Measurements from ENCODE around the gene DUS1L. TPM values are rescaled to one million over a fixed set of nuclear protein-coding genes. Genes with fewer than 3 reads are reported as not detected.
A peak's percentile ranks its signal among the peaks of the same experiment; 100 is the strongest.

The DUS1L gene
- polyA plus RNA-seq, 1 of the 3 experiments (the other 2 are of a cell fraction) = 163 TPM

DNA sequence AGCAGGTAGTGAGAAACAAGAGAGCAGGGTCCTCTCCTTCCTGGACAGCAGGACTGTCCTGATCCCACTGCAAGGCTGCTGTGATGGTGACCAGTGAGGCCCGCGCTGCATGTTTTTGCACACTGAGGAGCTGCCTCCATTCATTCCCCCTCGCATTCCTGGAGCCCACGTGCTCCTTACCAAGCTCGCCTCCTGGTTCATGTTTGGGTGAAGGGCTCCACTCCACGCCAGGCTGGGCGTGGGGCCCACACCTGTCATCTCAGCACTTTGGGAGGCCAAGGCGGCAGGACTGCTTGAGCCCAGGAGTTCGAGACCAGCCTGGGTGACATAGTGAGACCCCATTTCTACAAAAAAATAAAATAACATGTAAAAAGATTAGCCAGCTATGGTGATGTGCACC lies 47.8 kb upstream of the DUS1L start (continued):
- TF ChIP-seq, protein P1, sequence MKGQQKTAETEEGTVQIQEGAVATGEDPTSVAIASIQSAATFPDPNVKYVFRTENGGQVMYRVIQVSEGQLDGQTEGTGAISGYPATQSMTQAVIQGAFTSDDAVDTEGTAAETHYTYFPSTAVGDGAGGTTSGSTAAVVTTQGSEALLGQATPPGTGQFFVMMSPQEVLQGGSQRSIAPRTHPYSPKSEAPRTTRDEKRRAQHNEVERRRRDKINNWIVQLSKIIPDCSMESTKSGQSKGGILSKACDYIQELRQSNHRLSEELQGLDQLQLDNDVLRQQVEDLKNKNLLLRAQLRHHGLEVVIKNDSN (IDR thresholded peaks at IDR 0.05; ENCODE audit: borderline replicate concordance, low read depth) = no peak

DNA sequence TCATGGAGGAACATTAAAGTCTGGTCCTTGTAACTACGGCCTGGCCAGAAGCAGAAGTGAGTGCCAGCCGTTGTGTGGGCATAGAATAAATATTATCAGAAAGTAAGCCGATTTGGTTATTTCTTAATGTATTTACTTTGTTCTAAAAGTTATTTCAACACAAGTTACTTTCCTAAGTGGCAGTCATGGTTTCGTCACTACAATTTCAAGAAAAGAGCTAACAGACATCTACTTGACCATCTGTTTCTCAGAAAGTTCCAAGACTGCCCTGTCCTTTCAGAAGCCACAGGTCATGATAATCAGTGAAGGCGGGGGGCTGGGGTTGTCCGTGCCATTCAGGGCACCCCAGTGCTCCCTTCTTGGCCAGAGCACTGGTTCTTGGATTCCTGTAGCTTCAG lies 47.3 kb upstream of the DUS1L start:
- ChIA-PET CTCF (interaction anchor here (1.4 to 2.0 kb wide), 4 partner anchors 41 to 153 kb away, joined by 3 to 9 read pairs (median 6); partner anchors contain the start of gene DCXR), POLR2A (no interaction called here)
- Histone ChIP-seq H3K9me2 (no peaks in the 10 kb centered on the region), H3K9me3 (no peaks in the 10 kb centered on the region), H3K4me3 (ENCODE audit: low read depth in 2 of 2, low read length in 1 of 2) (no peak overlapping the region), H3F3A (replicated peaks; ENCODE audit: insufficient read depth) (peaks cover 7% of the 10 kb centered on the region), H3K27me3 (ENCODE audit: insufficient read depth) (no peaks in the 10 kb centered on the region), H3K4me2 (no peak overlapping the region), H3K4me1 (ENCODE audit: control insufficient read depth in 1 of 2, insufficient read depth in 2 of 2, low read depth in 1 of 2, low read length in 1 of 2) (no peaks in the 10 kb centered on the region; a peak in 1 of 4 replicates), H3K36me3 (replicated peaks in 1 of 2; ENCODE audit: control insufficient read depth in 1 of 2, insufficient read depth in 2 of 2, low read length in 1 of 2) (peaks cover 13 to 17% of the 10 kb centered on the region in 2 experiments), H3K27ac (ENCODE audit: low read depth in 2 of 2, low read length in 1 of 2) (no peak overlapping the region), H3K79me2 (ENCODE audit: insufficient read depth) (no peaks in the 10 kb centered on the region), H2AFZ (ENCODE audit: low read depth) (no peak overlapping the region), H3K9ac (no peak overlapping the region), H4K20me1 (ENCODE audit: insufficient read depth) (no peaks in the 10 kb centered on the region)
- TF ChIP-seq ELF1 (IDR thresholded peaks at IDR 0.05) (no peak), MEF2A (IDR thresholded peaks at IDR 0.05; ENCODE audit: borderline replicate concordance, low read depth) (no peak), FOXM1 (IDR thresholded peaks at IDR 0.05; ENCODE audit: low read depth) (no peak), NRF1 (IDR thresholded peaks at IDR 0.05; ENCODE audit: low read depth, low read length) (no peak), GABPA (IDR thresholded peaks at IDR 0.05; ENCODE audit: low read depth) (no peak), FOXJ3 (CRISPR knock-in tag; IDR thresholded peaks at IDR 0.05) (no peak)
- TF ChIP-seq, protein P2, sequence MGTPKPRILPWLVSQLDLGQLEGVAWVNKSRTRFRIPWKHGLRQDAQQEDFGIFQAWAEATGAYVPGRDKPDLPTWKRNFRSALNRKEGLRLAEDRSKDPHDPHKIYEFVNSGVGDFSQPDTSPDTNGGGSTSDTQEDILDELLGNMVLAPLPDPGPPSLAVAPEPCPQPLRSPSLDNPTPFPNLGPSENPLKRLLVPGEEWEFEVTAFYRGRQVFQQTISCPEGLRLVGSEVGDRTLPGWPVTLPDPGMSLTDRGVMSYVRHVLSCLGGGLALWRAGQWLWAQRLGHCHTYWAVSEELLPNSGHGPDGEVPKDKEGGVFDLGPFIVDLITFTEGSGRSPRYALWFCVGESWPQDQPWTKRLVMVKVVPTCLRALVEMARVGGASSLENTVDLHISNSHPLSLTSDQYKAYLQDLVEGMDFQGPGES (IDR thresholded peaks at IDR 0.05; ENCODE audit: low read depth, low read length) = no peak
- TF ChIP-seq, protein P3, sequence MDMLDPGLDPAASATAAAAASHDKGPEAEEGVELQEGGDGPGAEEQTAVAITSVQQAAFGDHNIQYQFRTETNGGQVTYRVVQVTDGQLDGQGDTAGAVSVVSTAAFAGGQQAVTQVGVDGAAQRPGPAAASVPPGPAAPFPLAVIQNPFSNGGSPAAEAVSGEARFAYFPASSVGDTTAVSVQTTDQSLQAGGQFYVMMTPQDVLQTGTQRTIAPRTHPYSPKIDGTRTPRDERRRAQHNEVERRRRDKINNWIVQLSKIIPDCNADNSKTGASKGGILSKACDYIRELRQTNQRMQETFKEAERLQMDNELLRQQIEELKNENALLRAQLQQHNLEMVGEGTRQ (IDR thresholded peaks at IDR 0.05; ENCODE audit: borderline replicate concordance, low read depth, low read length) = no peak
- TF ChIP-seq, protein P4, sequence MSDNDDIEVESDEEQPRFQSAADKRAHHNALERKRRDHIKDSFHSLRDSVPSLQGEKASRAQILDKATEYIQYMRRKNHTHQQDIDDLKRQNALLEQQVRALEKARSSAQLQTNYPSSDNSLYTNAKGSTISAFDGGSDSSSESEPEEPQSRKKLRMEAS (IDR thresholded peaks at IDR 0.05; ENCODE audit: low read depth) = no peak
- DNase-seq = no peak
- WGBS (ENCODE audit: low lambda C conversion rate) = 89% methylated on average over 6 of the region's 6 CpGs

DNA sequence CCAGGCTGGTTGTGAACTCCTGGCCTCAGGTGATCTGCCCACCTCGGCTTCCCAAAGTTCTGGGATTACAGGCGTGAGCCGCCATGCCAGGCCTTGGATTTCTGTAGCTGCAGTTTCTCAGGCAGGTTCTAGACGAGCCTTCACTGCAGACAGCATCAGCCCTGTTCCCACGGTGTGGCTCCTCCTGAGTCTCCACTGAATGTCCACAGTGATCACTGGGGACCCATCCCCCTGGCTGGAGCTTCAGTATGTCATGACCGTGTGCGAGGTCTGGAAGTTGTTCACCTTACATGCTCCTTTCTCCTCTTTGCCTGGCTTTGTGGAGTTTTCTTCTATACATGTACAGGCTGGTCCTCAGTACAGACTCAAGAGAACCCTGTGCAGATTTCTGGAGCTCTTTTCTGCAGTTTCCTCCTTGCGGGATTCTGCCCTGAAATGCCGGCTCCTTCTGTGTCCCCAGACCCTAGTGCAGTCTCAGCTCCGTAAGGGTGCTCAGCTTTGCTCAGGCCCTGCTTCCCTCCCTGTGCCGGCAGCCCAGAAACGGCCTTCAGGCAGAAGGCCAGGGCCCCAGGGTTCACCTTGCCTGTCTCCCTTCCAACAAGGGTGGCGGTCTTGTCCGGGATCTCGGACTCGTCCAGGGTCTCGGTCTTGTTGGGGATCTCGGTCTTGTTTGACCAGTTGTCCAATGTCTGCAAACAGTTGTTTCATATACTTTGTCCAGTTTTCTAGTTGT lies 46.7 kb upstream of the DUS1L start:
- Histone ChIP-seq H3K27ac (ENCODE audit: low read depth in 2 of 2, low read length in 1 of 2) (no peak overlapping the region), H3F3A (replicated peaks; ENCODE audit: insufficient read depth) (peaks cover 7% of the 10 kb centered on the region), H3K27me3 (ENCODE audit: insufficient read depth) (no peaks in the 10 kb centered on the region), H3K9ac (no peak overlapping the region), H3K4me3 (ENCODE audit: low read depth in 2 of 2, low read length in 1 of 2) (no peak overlapping the region), H2AFZ (ENCODE audit: low read depth) (no peak overlapping the region), H4K20me1 (ENCODE audit: insufficient read depth) (no peaks in the 10 kb centered on the region), H3K4me2 (no peak overlapping the region), H3K79me2 (ENCODE audit: insufficient read depth) (no peaks in the 10 kb centered on the region), H3K9me2 (no peaks in the 10 kb centered on the region), H3K9me3 (no peaks in the 10 kb centered on the region), H3K4me1 (ENCODE audit: control insufficient read depth in 1 of 2, insufficient read depth in 2 of 2, low read depth in 1 of 2, low read length in 1 of 2) (peaks cover 0 to 6% of the 10 kb centered on the region in 2 experiments; a peak in 1 of 4 replicates), H3K36me3 (replicated peaks in 1 of 2; ENCODE audit: control insufficient read depth in 1 of 2, insufficient read depth in 2 of 2, low read length in 1 of 2) (peaks cover 13 to 17% of the 10 kb centered on the region in 2 experiments)
- peak; percentile 27 for DNase-seq
- WGBS (ENCODE audit: low lambda C conversion rate) = 96% methylated on average over 16 of the region's 18 CpGs
- ChIA-PET POLR2A (no interaction called here), CTCF (interaction anchor here (1.3 to 2.0 kb wide), 5 partner anchors 10 to 153 kb away, joined by 3 to 7 read pairs (median 4); partner anchors contain the start of gene DCXR)
- TF ChIP-seq NRF1 (IDR thresholded peaks at IDR 0.05; ENCODE audit: low read depth, low read length) = no peak
- TF ChIP-seq, protein P4 (IDR thresholded peaks at IDR 0.05; ENCODE audit: low read depth) = no peak
- no peak for TF ChIP-seq RXRA (IDR thresholded peaks at IDR 0.05; ENCODE audit: borderline replicate concordance, low read depth)
- TF ChIP-seq EZH2phosphoT487 (IDR thresholded peaks at IDR 0.05; ENCODE audit: borderline replicate concordance, low read depth) = no peak
- TF ChIP-seq, protein P5, sequence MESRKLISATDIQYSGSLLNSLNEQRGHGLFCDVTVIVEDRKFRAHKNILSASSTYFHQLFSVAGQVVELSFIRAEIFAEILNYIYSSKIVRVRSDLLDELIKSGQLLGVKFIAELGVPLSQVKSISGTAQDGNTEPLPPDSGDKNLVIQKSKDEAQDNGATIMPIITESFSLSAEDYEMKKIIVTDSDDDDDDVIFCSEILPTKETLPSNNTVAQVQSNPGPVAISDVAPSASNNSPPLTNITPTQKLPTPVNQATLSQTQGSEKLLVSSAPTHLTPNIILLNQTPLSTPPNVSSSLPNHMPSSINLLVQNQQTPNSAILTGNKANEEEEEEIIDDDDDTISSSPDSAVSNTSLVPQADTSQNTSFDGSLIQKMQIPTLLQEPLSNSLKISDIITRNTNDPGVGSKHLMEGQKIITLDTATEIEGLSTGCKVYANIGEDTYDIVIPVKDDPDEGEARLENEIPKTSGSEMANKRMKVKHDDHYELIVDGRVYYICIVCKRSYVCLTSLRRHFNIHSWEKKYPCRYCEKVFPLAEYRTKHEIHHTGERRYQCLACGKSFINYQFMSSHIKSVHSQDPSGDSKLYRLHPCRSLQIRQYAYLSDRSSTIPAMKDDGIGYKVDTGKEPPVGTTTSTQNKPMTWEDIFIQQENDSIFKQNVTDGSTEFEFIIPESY (IDR thresholded peaks at IDR 0.05; ENCODE audit: borderline replicate concordance, low read depth) = no peak
- no peak for TF ChIP-seq MEF2A (IDR thresholded peaks at IDR 0.05; ENCODE audit: borderline replicate concordance, low read depth)
- TF ChIP-seq SMC3 (IDR thresholded peaks at IDR 0.05; ENCODE audit: low read depth, low read length) = no peak
- TF ChIP-seq GATA2 (CRISPR knock-in tag; IDR thresholded peaks at IDR 0.05) = no peak
- TF ChIP-seq RCOR1 (IDR thresholded peaks at IDR 0.05; ENCODE audit: low read length) = no peak
- TF ChIP-seq TAF1 (IDR thresholded peaks at IDR 0.05; ENCODE audit: borderline replicate concordance, low read depth, low read length) = no peak
- no peak for TF ChIP-seq CHD2 (IDR thresholded peaks at IDR 0.05; ENCODE audit: low read length, partially characterized antibody)
